ENCODE results near the gene NLRX1. TPM values are rescaled to one million over a fixed set of nuclear protein-coding genes. Genes with fewer than 3 reads are reported as not detected.
A peak's percentile ranks its signal among the peaks of the same experiment; 100 is the strongest.

NLRX1 gene
- total RNA-seq, 3 donors from 2014 or later (not counting 1 experiment from before 2014, with no cell fraction given): 12.4 to 16.4 (median 13.8) TPM

- 79% methylated on average over 8 of the region's 9 CpGs for WGBS (ENCODE audit: insufficient coverage)
- H3K9me3 ChIP-seq (ENCODE audit: control insufficient read depth, insufficient read depth, low read length): no peaks in the 10 kb centered on the region
- ATAC-seq: no peak
- peaks cover 13% of the 10 kb centered on the region for H3K4me1 ChIP-seq (ENCODE audit: control insufficient read depth, insufficient read depth, low read length)
- no peak overlapping the region for H3K4me3 ChIP-seq (ENCODE audit: low read length)
- no peak overlapping the region for H3K27ac ChIP-seq (ENCODE audit: low read length)
- no peak for TF ChIP-seq CTCF (IDR thresholded peaks at IDR 0.05)
- H3K36me3 Mint-ChIP-seq: no peaks in the 10 kb centered on the region
- no peaks in the 10 kb centered on the region for H3K36me3 ChIP-seq (ENCODE audit: control insufficient read depth, insufficient read depth, low read length)
- no peak for DNase-seq
- H3K9me3 Mint-ChIP-seq: no peaks in the 10 kb centered on the region
- no peak overlapping the region for H3K27ac Mint-ChIP-seq
- H3K4me3 Mint-ChIP-seq: no peak overlapping the region
- intact Hi-C loops (cut with micrococcal nuclease): no loop called here
- H3K27me3 ChIP-seq (ENCODE audit: control insufficient read depth, insufficient read depth, low read length): peaks cover 19% of the 10 kb centered on the region
- H3K4me1 Mint-ChIP-seq: peaks cover 0 to 23% of the 10 kb centered on the region in 2 donors
- peaks cover 54 to 65% of the 10 kb centered on the region in 2 donors for H3K27me3 Mint-ChIP-seq (ENCODE audit: low read depth in 2 of 2)
Measured at GRCh38 chr11:119152043-119152442, 16.5 kb upstream of the NLRX1 start.

DNA sequence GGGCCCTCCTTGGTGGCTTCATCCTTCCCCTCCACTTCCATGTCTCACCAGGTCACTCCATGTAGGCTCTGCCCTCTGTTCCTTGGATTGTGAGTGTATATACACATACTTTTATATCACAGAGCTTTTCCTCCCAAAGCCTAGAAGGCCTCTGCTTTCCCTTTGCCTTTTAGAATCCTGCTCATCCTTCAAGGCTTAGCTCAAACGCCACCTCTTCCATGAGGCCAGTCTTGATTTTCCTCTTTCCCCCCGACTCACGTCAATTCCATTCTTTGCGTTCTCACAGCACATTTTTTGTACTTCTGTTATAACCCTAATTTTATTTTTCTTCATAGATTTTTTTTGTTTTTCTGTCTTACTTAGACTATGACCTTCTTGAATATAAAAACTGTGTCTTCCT, 15.9 kb upstream of the NLRX1 start:
- H3K27me3 ChIP-seq (ENCODE audit: control insufficient read depth, insufficient read depth, low read length): peaks cover 19% of the 10 kb centered on the region
- H3K9me3 Mint-ChIP-seq: no peaks in the 10 kb centered on the region
- H3K27ac Mint-ChIP-seq: no peak overlapping the region
- intact Hi-C loops (cut with micrococcal nuclease): no loop called here
- WGBS (ENCODE audit: insufficient coverage): 93% methylated on average over 4 of the region's 4 CpGs
- peaks cover 0 to 22% of the 10 kb centered on the region in 2 donors for H3K4me1 Mint-ChIP-seq
- no peak overlapping the region for H3K27ac ChIP-seq (ENCODE audit: low read length)
- no peaks in the 10 kb centered on the region for H3K9me3 ChIP-seq (ENCODE audit: control insufficient read depth, insufficient read depth, low read length)
- H3K27me3 Mint-ChIP-seq (ENCODE audit: low read depth in 2 of 2): peaks cover 49 to 59% of the 10 kb centered on the region in 2 donors
- DNase-seq: no peak
- TF ChIP-seq CTCF (IDR thresholded peaks at IDR 0.05): no peak
- peak overlapping the region; percentile 35 for H3K4me3 Mint-ChIP-seq
- no peaks in the 10 kb centered on the region for H3K36me3 Mint-ChIP-seq
- ATAC-seq: no peak
- no peak overlapping the region for H3K4me3 ChIP-seq (ENCODE audit: low read length)
- H3K36me3 ChIP-seq (ENCODE audit: control insufficient read depth, insufficient read depth, low read length): no peaks in the 10 kb centered on the region
- peaks cover 13% of the 10 kb centered on the region for H3K4me1 ChIP-seq (ENCODE audit: control insufficient read depth, insufficient read depth, low read length)

GRCh38 chr11:119153049-119153818, 15.3 kb upstream of the NLRX1 start:
- no peaks in the 10 kb centered on the region for H3K9me3 ChIP-seq (ENCODE audit: control insufficient read depth, insufficient read depth, low read length)
- DNase-seq (no peak), ATAC-seq (no peak)
- H3K36me3 ChIP-seq (ENCODE audit: control insufficient read depth, insufficient read depth, low read length): no peaks in the 10 kb centered on the region
- intact Hi-C loops (cut with micrococcal nuclease): no loop called here
- H3K9me3 Mint-ChIP-seq: no peaks in the 10 kb centered on the region
- H3K4me1 Mint-ChIP-seq: peaks cover 0 to 18% of the 10 kb centered on the region in 2 donors
- H3K27me3 Mint-ChIP-seq (ENCODE audit: low read depth in 2 of 2): peaks cover 42 to 53% of the 10 kb centered on the region in 2 donors
- no peak overlapping the region for H3K27ac ChIP-seq (ENCODE audit: low read length)
- no peak for TF ChIP-seq CTCF (IDR thresholded peaks at IDR 0.05)
- H3K27me3 ChIP-seq (ENCODE audit: control insufficient read depth, insufficient read depth, low read length): peaks cover 18% of the 10 kb centered on the region
- H3K4me3 ChIP-seq (ENCODE audit: low read length): no peak overlapping the region
- 91% methylated on average over 8 of the region's 9 CpGs for WGBS (ENCODE audit: insufficient coverage)
- no peak overlapping the region for H3K27ac Mint-ChIP-seq
- peak overlapping the region; percentile 35 for H3K4me3 Mint-ChIP-seq
- H3K36me3 Mint-ChIP-seq: no peaks in the 10 kb centered on the region
- peaks cover 13% of the 10 kb centered on the region for H3K4me1 ChIP-seq (ENCODE audit: control insufficient read depth, insufficient read depth, low read length)
